Esophagus squamous epithelium (tissue), 4 donors: Measurements from ENCODE around the gene MAN2A1.

Source experiments
- POLR2A ChIP-seq, 4 donors: fragments of 450-650 bp; IDR thresholded peaks; one replicate each; pipeline ENCODE4 v1.6.1; 2017; ENCODE audit warnings: antibody characterized with exemption in 4 of 4, mild to moderate bottlenecking in 4 of 4, moderate library complexity in 3 of 4
- TF ChIP-seq, protein P1 (sequence below), 6 experiments: fragments of 450-650 bp in 4 of 6; fragments of 200-600 bp in 2 of 6; sonication (generic) in 2 of 6; IDR thresholded peaks; one replicate each; pipeline ENCODE4 v1.5.1; 2016 to 2019; ENCODE audit warnings: antibody characterized with exemption in 6 of 6, mild to moderate bottlenecking in 4 of 6, moderate library complexity in 4 of 6

DNA sequence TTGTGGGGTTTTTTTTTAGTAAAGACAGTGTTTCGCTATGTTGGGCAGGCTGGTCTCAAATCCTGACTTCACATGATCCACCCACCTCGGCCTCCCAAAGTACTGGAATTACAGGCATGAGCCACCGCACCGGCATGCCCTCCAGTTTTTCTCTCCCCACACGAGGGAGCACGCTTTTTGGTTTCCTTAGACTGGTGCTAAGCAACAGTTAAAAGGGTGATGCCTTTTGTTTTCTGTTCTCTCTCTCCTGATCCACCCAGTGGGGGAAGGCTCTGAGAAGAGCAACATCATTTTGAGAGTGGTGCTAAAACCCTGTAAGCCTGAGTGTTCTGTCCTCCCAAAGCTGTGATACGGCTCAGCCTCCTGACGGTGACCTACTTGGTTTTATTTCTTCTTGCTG, 146.6 kb downstream of the MAN2A1 start:
- TF ChIP-seq, protein P1, sequence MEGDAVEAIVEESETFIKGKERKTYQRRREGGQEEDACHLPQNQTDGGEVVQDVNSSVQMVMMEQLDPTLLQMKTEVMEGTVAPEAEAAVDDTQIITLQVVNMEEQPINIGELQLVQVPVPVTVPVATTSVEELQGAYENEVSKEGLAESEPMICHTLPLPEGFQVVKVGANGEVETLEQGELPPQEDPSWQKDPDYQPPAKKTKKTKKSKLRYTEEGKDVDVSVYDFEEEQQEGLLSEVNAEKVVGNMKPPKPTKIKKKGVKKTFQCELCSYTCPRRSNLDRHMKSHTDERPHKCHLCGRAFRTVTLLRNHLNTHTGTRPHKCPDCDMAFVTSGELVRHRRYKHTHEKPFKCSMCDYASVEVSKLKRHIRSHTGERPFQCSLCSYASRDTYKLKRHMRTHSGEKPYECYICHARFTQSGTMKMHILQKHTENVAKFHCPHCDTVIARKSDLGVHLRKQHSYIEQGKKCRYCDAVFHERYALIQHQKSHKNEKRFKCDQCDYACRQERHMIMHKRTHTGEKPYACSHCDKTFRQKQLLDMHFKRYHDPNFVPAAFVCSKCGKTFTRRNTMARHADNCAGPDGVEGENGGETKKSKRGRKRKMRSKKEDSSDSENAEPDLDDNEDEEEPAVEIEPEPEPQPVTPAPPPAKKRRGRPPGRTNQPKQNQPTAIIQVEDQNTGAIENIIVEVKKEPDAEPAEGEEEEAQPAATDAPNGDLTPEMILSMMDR (IDR thresholded peaks at IDR 0.05), result no peak
- no peak for TF ChIP-seq POLR2A (IDR thresholded peaks at IDR 0.05)
